Activated T-helper 1 cell treated with anti-CD3 and anti-CD28 coated beads, Interleukin-12 subunit alpha, Interleukin-12 subunit beta, Interleukin-2, Interleukin-4 antibody, amounts not matched to agents 30 ng/mL and 10 ng/mL and 1 ng/mL, durations not matched to agents 14 hours and 24 hours and 36 hours (primary cell): ENCODE measurements around the gene A2ML1. TPM values are rescaled to one million over a fixed set of nuclear protein-coding genes. Genes with fewer than 3 reads are reported as not detected.
"Not testable (repeated sequence)": the region's sequence is repeated elsewhere in the genome, so short reads cannot be mapped to it uniquely, and the experiment has no call there.

Experiments
- DNase-seq: peaks from one replicate; pipeline ENCODE4 v3.0.0; 2021; ENCODE audit warnings: low spot score
- H3K27ac Mint-ChIP-seq: one replicate; pipeline ENCODE4 v1.8.0; 2021; ENCODE audit warnings: mild to moderate bottlenecking, mixed read lengths
- H3K27me3 Mint-ChIP-seq: one replicate; pipeline ENCODE4 v1.8.0; 2022; ENCODE audit warnings: mild to moderate bottlenecking, moderate library complexity, mixed read lengths; ENCODE audit not compliant: insufficient read depth
- H3K36me3 Mint-ChIP-seq: one replicate; pipeline ENCODE4 v1.8.0; 2021; ENCODE audit warnings: low read depth, mixed read lengths
- H3K4me1 Mint-ChIP-seq: one replicate; pipeline ENCODE4 v1.8.0; 2021; ENCODE audit warnings: low read depth, mixed read lengths
- H3K4me3 Mint-ChIP-seq: one replicate; pipeline ENCODE4 v1.8.0; 2021; ENCODE audit warnings: mild to moderate bottlenecking, moderate library complexity, mixed read lengths
- H3K9me3 Mint-ChIP-seq: one replicate; pipeline ENCODE4 v1.8.0; 2021; ENCODE audit warnings: mixed read lengths
- intact Hi-C: fragments of 100-400 bp; cut with micrococcal nuclease; formaldehyde crosslinking; loops from one replicate; pipeline ENCODE4 v1.15.1; 2024
- total RNA-seq: library from RNA; stranded (reverse); gene quantifications from 2 replicates; pipeline ENCODE4 v1.2.3, GENCODE V29; 2022

Gene A2ML1
- total RNA-seq, 1 donor from 2014 or later = not detected

- Mint-ChIP-seq H3K4me3 (no peak overlapping the region), H3K27me3 (peaks cover 24% of the 10 kb centered on the region), H3K27ac (no peak overlapping the region), H3K36me3 (no peaks in the 10 kb centered on the region), H3K4me1 (peaks cover 7% of the 10 kb centered on the region), H3K9me3 (no peaks in the 10 kb centered on the region)
- intact Hi-C loops = no loop called here
- no peak for DNase-seq
Observed at GRCh38 chr12:8906266-8907180, 84.1 kb downstream of the A2ML1 start.

GRCh38 chr12:8907513-8907912, 85.1 kb downstream of the A2ML1 start:
- no peak for DNase-seq
- Mint-ChIP-seq H3K27ac (no peak overlapping the region), H3K9me3 (no peaks in the 10 kb centered on the region), H3K36me3 (no peaks in the 10 kb centered on the region), H3K4me1 (peaks cover 7% of the 10 kb centered on the region), H3K27me3 (peaks cover 31% of the 10 kb centered on the region), H3K4me3 (no peak overlapping the region)
- intact Hi-C loops = no loop called here

GRCh38 chr12:8909752-8910151, 87.3 kb downstream of the A2ML1 start:
- peaks cover 31% of the 10 kb centered on the region for H3K27me3 Mint-ChIP-seq
- H3K36me3 Mint-ChIP-seq = no peaks in the 10 kb centered on the region
- intact Hi-C loops = no loop called here
- no peaks in the 10 kb centered on the region for H3K9me3 Mint-ChIP-seq
- peaks cover 8% of the 10 kb centered on the region for H3K4me1 Mint-ChIP-seq
- H3K27ac Mint-ChIP-seq = no peak overlapping the region
- DNase-seq = no peak
- H3K4me3 Mint-ChIP-seq = no peak overlapping the region

GRCh38 chr12:8911606-8912268, 89.3 kb downstream of the A2ML1 start:
- no peak for DNase-seq
- Mint-ChIP-seq H3K9me3 (no peaks in the 10 kb centered on the region), H3K27me3 (peaks cover 21% of the 10 kb centered on the region), H3K4me3 (no peak overlapping the region), H3K36me3 (no peaks in the 10 kb centered on the region), H3K27ac (no peak overlapping the region), H3K4me1 (peaks cover 8% of the 10 kb centered on the region)
- intact Hi-C loops = no loop called here

GRCh38 chr12:8912914-8913313, 90.5 kb downstream of the A2ML1 start:
- H3K4me3 Mint-ChIP-seq = peak overlapping the region; percentile 3
- H3K27me3 Mint-ChIP-seq = peaks cover 18% of the 10 kb centered on the region
- H3K36me3 Mint-ChIP-seq = no peaks in the 10 kb centered on the region

GRCh38 chr12:8913702-8914032, 91.2 kb downstream of the A2ML1 start:
- intact Hi-C loops = loop anchor here (1.0 to 2.0 kb wide), 4 partner anchors 23 to 217 kb away; partner anchors contain the start of genes M6PR and RIMKLB
- peak overlapping the region; percentile 80 for H3K27ac Mint-ChIP-seq
- H3K4me1 Mint-ChIP-seq = peaks cover 8% of the 10 kb centered on the region
- peak overlapping the region; percentile 89 for H3K4me3 Mint-ChIP-seq
- DNase-seq = no peak
- peaks cover 21% of the 10 kb centered on the region for H3K27me3 Mint-ChIP-seq
- no peaks in the 10 kb centered on the region for H3K36me3 Mint-ChIP-seq
- H3K9me3 Mint-ChIP-seq = no peaks in the 10 kb centered on the region

More at GRCh38 chr12:8912914-8913313, 90.5 kb downstream of the A2ML1 start:
- intact Hi-C loops = no loop called here
- DNase-seq = no peak
- Mint-ChIP-seq H3K27ac (no peak overlapping the region), H3K9me3 (no peaks in the 10 kb centered on the region), H3K4me1 (peaks cover 8% of the 10 kb centered on the region)

GRCh38 chr12:8914033-8914715, 91.8 kb downstream of the A2ML1 start, which contains the start of gene PHC1:
Gene PHC1, plus strand, starts transcription at chr12:8914509. Its CDS starts 3,169 bp downstream, at chr12:8917678.
- DNase-seq = peak; percentile 64
- intact Hi-C loops = loop anchor here (1.0 to 2.0 kb wide), 4 partner anchors 24 to 217 kb away; partner anchors contain the start of genes M6PR and RIMKLB
- H3K36me3 Mint-ChIP-seq, H3K9me3 Mint-ChIP-seq, H3K4me1 Mint-ChIP-seq: not testable (repeated sequence)
- Mint-ChIP-seq H3K27me3 (peaks cover 21% of the 10 kb centered on the region), H3K27ac (peak within 1 kb of the TSS; percentile 80), H3K4me3 (peak within 1 kb of the TSS; percentile 89)

- Mint-ChIP-seq H3K27me3 (peaks cover 21% of the 10 kb centered on the region), H3K27ac (no peak overlapping the region), H3K9me3 (no peaks in the 10 kb centered on the region), H3K4me1 (peaks cover 8% of the 10 kb centered on the region), H3K4me3 (no peak overlapping the region), H3K36me3 (no peaks in the 10 kb centered on the region)
- DNase-seq = peak; percentile 56
- intact Hi-C loops = loop anchor here (1.0 to 2.0 kb wide), 4 partner anchors 25 to 218 kb away; partner anchors contain the start of genes M6PR and RIMKLB
Observed at GRCh38 chr12:8914716-8915526, 92.5 kb downstream of the A2ML1 start.

- DNase-seq = no peak
- Mint-ChIP-seq H3K27ac (no peak overlapping the region), H3K4me3 (no peak overlapping the region), H3K9me3 (no peaks in the 10 kb centered on the region), H3K36me3 (peaks cover 1% of the 10 kb centered on the region), H3K27me3 (peaks cover 18% of the 10 kb centered on the region), H3K4me1 (peaks cover 8% of the 10 kb centered on the region)
- intact Hi-C loops = no loop called here
Observed at GRCh38 chr12:8916154-8916553, 93.7 kb downstream of the A2ML1 start.

- no peaks in the 10 kb centered on the region for H3K9me3 Mint-ChIP-seq
- H3K36me3 Mint-ChIP-seq = peaks cover 1% of the 10 kb centered on the region
- intact Hi-C loops = no loop called here
- H3K27ac Mint-ChIP-seq = no peak overlapping the region
- H3K4me1 Mint-ChIP-seq = peaks cover 8% of the 10 kb centered on the region
- no peak overlapping the region for H3K4me3 Mint-ChIP-seq
- peaks cover 12% of the 10 kb centered on the region for H3K27me3 Mint-ChIP-seq
- no peak for DNase-seq
Observed at GRCh38 chr12:8917031-8917430, 94.6 kb downstream of the A2ML1 start.

GRCh38 chr12:8917751-8918150, 95.3 kb downstream of the A2ML1 start:
- intact Hi-C loops = no loop called here
- no peak for DNase-seq
- Mint-ChIP-seq H3K36me3 (peaks cover 1% of the 10 kb centered on the region), H3K27ac (no peak overlapping the region), H3K9me3 (no peaks in the 10 kb centered on the region), H3K4me3 (no peak overlapping the region), H3K27me3 (peaks cover 8% of the 10 kb centered on the region), H3K4me1 (peaks cover 8% of the 10 kb centered on the region)

GRCh38 chr12:8919643-8920042, 97.2 kb downstream of the A2ML1 start:
- intact Hi-C loops, H3K9me3 Mint-ChIP-seq, H3K27me3 Mint-ChIP-seq, DNase-seq, H3K4me3 Mint-ChIP-seq, H3K4me1 Mint-ChIP-seq, H3K36me3 Mint-ChIP-seq, H3K27ac Mint-ChIP-seq: not testable (repeated sequence)
